ENCODE data around the gene PPP1R26. TPM values are rescaled to one million over a fixed set of nuclear protein-coding genes. Genes with fewer than 3 reads are reported as not detected.
A peak's percentile ranks its signal among the peaks of the same experiment; 100 is the strongest.
"Not testable (repeated sequence)": the region's sequence is repeated elsewhere in the genome, so short reads cannot be mapped to it uniquely, and the experiment has no call there.

PPP1R26 gene
- total RNA-seq, 1 donor from 2014 or later: 13.9 TPM

DNA sequence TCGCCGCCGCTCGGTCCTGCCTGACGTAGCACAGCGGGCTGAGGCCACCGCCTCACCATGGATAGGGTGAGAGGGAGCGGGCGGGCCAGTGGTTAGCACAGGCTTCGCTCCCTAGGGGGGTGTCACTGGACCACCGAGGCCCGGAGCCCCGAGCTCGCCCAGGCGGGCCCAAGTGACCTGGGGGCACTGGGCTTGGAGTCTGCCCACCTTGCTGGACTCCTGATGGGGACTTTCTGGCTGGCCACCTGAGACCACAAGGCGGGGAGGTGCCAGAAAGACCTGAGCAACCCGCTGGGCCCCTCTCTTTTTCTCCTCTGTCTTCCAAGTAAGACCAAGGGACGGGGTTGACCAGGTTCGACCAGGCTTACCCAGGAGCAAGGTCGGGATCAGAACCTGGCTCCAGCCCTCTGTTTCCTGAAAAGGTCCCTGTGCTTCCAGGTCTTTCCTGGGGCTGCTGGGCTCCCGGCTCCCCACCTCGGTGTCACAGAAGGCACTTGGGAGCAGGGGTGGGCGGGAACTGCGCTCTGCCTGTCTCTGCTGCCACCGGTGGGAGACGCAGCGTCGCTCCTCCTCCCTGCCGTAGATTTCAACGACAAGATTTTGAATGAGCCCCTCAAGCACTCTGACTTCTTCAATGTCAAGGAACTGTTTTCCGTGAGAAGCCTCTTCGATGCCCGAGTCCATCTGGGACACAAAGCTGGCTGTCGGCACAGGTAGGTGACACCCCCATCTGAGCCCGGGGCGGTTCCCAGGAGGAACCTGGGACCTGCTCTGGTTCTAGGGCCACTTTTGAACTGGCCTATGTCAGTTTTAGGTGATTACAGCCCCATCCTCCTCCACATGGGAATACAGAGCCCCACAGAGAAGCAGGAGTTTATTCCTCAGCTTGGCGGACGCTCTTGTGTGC is 21.9 kb downstream of the PPP1R26 start:
- DNase-seq (ENCODE audit: low spot score) (no peak), ATAC-seq (peak; percentile 21)
- intact Hi-C loops (cut with DNase I): no loop called here

DNA sequence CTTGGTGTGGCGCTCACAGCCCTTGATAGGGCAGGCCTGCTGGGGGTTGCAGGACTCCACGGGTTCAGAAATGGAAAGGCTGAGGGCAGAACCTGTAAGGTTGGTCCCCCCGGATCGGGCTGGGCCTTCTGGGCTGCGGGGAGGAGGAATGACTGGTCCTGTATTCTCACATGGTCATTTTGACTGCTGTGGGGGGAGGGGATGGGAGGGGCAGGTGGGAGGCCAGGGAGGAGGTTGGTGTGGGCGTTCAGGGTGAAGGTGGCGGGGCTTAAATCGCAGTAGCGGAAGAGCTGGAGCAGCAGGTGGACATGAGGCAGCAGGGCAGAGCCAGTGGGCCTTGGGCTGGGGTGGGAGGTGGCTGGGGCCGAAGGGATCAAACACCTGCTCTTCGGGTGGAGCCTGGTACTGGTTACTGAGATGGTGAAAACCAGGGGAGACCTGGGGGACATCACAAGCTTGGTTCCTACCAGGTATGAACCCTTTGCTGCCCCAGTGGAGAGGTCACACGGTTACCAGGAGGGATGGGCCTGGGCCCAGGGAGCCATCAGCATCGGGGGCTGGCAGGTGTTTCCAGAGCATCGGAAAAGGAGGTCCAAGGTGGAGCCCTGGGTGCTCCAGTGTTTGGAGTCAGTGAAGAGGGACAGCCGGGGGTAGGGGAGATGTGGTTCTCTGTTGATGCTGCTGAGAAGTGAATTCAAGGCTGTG is 22.7 kb downstream of the PPP1R26 start:
- DNase-seq (ENCODE audit: low spot score): no peak
- no peak for ATAC-seq
- intact Hi-C loops (cut with DNase I): no loop called here

DNA sequence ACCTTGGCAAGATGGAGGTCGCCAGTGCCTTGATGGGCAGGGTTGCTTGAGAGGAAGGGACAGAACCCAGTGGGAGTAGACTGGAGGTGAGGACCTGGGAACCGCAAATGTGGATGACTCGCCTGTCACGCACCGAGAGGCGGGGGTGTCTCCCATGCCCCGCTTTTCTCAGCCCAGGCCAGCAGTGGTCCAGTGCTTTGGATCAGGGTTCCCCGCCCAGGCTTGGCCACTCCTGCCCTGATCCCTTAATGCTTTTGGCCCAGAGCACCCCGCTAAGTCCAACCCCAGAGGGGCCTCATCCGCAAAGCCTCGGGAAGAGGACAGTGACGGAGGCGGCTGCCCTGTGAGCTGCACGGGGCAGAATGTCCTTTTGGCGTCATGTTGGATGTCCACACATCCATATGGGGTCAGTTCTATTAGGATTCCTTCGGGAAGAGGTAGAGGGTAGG is 23.3 kb downstream of the PPP1R26 start:
- intact Hi-C loops (cut with DNase I): no loop called here
- no peak for ATAC-seq
- DNase-seq (ENCODE audit: low spot score): no peak

DNA sequence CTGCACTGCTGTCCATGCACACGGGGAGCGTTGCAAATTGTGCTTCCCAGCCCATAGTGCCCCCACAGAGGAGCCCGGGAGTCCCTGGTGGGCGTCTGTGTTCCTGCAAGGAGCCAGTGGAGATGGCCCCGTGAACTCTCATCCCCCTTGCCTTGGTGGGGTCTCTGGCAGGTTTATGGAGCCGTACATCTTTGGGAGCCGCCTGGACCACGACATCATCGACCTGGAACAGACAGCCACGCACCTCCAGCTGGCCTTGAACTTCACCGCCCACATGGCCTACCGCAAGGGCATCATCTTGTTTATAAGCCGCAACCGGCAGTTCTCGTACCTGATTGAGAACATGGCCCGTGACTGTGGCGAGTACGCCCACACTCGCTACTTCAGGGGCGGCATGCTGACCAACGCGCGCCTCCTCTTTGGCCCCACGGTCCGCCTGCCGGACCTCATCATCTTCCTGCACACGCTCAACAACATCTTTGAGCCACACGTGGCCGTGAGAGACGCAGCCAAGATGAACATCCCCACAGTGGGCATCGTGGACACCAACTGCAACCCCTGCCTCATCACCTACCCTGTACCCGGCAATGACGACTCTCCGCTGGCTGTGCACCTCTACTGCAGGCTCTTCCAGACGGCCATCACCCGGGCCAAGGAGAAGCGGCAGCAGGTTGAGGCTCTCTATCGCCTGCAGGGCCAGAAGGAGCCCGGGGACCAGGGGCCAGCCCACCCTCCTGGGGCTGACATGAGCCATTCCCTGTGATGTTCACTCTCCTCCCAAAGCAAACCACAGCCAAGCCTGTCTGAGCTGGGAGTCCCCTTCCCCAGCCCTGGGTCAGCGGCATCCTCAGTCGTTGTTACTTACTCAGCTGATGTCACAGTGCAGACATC is 24.0 kb downstream of the PPP1R26 start:
- no peak for DNase-seq (ENCODE audit: low spot score)
- intact Hi-C loops (cut with DNase I): no loop called here

DNA sequence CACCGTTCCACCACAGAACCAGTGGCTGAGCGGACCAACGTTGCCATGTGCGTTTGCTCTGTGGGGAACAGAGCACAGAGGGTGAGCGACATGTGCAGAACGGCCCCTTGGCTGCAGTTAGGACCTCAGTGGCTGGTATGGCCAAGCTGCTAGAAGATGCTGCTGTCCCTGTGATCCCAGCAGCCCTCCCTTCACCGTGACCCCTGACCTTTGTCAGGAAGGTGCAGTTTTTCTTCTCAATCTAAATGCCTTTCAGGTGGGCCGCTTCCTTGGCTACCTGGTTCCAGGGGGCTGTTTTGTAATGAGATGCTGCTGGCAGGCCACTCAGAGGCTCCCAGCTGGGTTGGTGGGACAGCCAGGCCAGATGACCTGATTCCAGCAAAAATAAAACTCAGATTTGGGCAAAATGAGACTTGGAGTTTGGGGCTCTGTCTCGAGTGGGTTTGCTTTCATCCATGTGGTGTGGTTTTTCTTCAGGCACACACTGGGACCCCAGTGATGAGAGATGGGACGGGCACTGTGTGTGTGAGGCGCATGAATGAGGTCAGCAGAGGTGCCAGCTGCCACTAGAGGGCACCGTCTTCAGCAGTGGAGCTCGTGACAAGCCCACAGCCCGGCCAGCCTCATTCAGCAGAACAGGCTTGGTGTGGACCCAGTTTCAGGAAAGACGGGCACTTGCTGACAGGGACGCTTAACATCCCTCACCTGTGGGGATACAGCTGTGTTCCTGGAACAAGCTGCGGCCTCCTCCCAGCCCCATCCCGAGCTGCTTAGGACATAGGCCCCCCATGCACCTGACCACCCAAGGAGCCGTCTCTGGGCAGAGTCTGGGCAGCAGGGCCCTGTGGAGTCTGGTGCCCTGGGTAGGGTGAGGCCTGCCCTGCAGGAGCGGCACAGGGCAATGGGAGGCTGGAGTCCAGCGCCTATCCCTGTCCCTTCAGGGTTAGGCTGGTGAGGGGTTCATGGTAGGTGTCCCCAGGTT is 25.0 kb downstream of the PPP1R26 start:
- DNase-seq (ENCODE audit: low spot score) (peak; percentile 76), ATAC-seq (no peak)
- intact Hi-C loops (cut with DNase I): no loop called here

More for the DNA sequence above, 24.0 kb downstream of the PPP1R26 start:
- ATAC-seq: no peak

DNA sequence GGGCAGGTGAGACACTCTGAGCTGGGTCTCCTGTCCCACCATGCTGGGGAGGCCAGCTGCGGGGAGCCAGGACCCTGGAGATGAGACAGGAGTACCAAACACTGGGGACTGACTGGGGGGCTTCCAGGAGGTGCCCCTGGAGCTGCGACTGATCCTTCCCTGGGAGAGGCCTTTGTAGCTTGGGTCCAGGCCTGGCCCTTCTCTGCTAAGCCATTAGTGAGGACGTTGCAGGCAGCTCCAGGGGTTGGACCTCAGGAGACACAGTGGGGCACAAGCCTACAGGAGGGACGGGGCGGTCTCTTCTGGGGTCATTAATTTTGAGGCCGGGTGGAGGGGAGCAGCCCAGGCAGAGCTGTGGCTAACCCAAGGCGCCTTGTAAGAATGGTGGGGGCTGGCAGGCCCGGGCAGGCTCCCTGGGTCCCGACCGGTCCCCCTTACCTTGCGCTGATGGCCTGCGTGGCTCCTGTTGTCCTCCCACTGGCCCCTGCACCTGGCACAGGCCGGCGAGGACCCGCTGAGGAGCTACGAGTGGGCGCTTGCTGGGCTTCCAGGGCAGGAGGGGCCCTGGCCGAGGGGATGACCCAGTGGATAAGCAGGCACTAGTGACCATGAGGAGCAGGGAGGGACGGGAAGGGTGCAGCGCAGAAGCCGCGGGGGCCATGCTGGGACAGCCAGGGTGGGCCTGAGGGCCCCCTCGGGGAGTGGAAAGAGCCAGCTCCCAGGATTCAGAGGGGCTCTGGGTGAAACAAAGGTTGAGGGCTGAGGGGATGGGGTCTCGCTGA is 26.0 kb downstream of the PPP1R26 start:
- intact Hi-C loops (cut with DNase I): no loop called here
- DNase-seq (ENCODE audit: low spot score): no peak

DNA sequence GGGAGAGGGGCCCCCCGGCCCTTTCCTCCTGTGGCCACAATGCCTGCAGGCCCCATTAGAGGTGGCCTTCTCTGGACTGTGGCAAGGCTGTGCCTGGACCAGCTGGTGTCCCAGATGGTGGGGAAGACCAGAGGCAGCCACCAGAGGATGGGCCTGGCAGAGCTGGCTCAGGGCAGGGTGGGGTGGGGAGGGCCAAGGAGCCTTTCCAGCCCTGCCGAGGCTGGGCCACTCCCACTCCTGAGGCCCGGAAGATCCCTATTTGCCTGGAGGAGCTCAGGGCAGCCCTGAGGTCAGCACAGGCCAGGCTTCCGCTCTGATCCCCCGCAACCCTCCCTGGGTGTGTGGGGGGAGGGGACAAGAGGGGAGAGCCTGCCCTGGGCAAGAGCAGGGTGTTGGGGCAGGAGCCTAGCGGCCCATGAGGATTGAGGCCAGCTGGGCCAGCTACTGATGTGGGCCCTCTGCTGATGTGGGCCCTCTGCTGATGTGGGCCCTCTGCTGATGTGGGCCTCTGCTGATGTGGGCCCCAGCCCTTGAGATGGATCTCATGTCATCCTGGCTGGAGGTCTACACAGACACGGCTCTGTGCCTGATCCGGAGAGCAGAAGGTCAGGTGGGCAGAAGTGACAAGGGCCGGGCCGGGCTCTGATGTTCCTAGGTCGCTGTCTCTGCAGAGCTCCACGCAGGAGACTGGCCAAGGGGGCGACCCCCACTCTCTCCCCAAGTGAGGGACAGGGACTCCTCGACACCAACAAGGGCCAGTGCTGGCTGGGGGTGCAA is 26.9 kb downstream of the PPP1R26 start:
- intact Hi-C loops (cut with DNase I): no loop called here
- ATAC-seq: no peak
- no peak for DNase-seq (ENCODE audit: low spot score)

More for the DNA sequence above, 26.0 kb downstream of the PPP1R26 start:
- no peak for ATAC-seq

DNA sequence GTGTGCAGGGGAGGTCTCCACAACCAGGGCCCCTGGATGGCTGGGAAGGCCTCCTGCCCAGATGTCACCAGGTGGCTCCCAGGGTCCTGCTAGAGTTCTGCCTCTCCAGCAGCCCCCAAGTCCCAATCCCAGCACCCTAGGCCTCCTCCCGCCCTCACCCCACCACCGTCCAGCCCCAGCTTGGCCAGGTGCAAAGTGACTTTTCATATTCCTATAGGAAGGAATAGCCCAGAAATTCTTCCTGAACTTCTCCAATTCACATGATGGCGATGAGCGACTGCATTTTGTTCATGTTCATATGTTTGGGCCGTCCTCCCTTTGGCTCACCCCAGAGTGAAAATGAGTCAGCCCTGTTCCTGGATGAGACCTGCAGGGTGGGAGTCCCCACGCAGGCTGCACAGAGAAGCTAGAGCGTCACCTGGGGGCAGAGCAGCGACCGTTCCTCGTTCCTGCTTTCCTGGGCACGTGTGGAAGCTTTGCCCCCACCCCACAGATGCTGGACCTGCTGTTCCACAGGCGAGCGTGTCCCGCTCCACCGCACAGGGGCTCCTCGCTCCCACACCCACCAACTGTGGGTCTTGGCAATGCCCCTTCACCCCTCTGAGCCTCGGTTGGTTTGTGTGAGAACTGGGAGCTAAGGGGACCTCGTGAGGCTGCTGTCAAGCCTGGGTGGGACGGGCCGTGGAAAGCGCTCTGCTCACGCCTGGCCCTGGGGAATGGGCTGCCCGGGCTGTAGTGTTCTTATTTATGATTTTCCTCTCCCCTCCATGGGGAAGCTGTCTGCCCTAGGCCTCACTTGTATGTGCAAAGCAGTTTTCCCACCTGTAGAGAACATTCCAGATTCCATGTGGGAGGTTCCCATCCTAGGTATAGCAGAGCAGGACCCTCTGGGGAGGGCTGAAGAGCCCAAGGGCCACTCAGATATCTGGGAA is 27.8 kb downstream of the PPP1R26 start:
- ATAC-seq: no peak
- intact Hi-C loops (cut with DNase I): no loop called here
- peak; percentile 26 for DNase-seq (ENCODE audit: low spot score)

DNA sequence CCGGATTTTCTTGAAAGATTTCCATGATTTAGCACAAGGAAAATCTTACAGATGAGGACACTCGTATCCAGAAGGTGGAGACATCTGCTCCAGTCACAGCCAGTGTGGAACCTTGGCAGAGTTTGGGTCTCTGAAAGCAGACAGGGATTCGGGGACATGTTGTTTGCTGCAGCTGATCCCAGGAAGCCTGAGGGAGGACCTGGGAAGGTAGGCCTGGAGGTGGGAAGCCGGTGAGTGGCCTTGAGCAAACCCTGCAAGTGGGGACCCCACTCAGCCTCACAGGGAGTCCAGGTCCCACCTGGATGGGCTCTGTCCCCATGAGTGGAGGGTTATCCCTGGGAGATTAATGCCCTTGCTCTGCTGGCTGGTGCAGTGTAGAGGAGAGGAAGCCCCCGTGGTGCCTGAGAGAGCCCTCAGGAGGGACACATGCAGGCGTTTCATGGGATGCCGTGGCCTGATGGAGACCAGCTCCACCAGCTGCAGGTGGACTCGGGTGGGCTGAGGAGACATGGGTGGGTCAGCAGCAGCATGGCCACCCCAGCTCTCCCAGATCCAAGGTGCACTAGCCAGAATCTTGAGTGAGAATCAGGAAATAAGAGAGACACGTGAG is 28.7 kb downstream of the PPP1R26 start:
- ATAC-seq: no peak
- peak; percentile 38 for DNase-seq (ENCODE audit: low spot score)
- intact Hi-C loops (cut with DNase I): no loop called here

DNA sequence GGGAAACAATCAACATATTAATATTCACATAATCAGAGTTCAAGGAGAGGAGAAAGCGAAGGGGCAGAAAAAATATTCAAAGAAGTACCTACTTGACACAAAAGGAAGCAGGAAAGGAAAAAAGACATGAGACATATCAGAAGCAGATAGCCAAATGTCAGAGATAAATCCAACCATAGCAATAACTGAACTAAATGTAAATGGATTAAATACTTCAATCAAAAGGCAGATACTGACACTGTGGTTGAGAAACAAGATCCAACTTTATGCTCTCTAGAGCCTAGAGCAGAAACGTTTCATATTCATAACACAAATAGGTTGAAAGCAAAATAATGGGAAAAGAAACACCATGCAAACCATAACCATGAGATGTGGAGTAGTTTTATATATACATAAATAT is 29.9 kb downstream of the PPP1R26 start:
- intact Hi-C loops (cut with DNase I): no loop called here
- ATAC-seq: no peak
- no peak for DNase-seq (ENCODE audit: low spot score)

DNA sequence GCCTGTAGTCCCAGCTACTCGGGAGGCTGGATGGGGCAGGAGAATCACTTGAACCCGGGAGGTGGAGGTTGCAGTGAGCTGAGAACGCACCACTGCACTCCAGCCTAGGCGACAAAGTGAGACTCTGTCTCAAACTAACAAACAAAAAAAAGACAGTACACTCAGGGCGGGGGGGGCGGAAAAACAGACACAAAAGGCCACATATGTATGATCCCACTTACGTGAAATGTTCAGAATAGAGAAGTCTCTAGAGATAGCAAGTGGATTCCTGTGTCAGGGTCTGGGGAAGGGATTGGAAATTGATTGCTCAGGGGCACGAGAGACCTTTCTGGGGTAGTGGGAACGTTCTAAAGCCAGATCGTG is 32.6 kb downstream of the PPP1R26 start:
- peak; percentile 23 for DNase-seq (ENCODE audit: low spot score)
- intact Hi-C loops (cut with DNase I): no loop called here
- ATAC-seq: no peak

DNA sequence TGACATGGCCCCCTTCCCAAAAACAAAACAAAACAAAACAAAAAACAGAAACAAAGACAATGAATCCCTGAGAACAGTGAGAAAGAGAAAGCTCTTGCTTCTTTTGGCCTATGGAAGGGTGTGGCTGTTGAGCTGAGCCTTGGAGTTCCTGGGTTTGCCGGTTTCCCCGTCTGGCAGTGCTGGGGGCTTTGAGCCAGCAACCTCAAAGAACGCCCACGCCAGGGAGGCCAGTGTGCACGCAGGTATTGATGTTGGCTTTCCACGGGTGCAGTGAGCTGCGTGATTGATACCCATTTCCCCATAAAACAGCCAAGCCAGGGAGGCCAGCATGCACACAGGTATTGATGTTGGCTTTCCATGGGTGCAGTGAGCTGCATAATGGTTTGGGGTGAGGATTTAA is 33.3 kb downstream of the PPP1R26 start:
- DNase-seq (ENCODE audit: low spot score) (peak; percentile 52), ATAC-seq (no peak)
- intact Hi-C loops (cut with DNase I): no loop called here

DNA sequence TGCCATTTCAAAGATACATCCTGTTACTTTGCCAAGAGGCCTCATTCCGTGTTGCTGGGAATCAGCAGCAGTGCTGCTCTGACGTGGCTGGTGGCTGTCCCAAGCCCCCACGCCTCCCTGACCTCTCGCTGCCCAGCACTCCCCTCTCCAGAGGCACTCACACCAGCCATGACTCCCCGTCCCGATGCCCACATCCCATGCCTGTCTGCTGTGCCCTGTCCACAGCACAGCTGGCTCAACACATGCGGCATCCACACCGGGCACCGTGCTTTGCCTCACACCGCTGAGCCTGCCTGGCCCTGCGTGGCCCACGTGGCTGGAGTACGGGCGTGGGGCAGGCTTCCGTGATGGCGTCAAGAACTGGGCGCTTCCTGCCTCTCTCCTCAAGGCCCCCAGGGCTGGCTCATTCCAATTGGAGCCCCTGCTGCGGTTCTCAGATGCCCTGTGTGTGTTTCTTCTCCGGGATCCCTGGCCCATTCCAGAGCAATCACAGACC is 33.8 kb downstream of the PPP1R26 start:
- intact Hi-C loops (cut with DNase I): no loop called here
- ATAC-seq (no peak), DNase-seq (ENCODE audit: low spot score) (peak; percentile 37)

DNA sequence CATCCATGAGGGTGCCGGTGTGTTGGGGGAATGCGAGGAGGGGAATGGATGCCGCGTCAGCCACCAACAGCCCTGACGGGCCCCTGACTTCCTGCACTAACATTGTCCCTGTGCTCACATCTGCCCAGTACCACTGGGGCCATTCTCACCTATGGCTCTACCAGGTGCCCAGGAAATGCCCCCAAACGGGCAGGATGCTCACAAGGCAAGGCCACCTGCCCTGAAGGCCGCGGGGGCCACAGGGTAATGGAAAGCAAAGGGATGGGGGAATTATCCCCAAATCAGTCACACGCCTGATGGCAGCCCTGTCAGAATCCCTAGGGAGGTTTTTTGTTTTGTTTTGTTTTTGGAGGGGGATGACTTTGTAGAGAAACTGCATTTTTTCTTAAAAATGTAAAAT is 34.3 kb downstream of the PPP1R26 start:
- DNase-seq (ENCODE audit: low spot score); ATAC-seq; intact Hi-C loops (cut with DNase I): not testable (repeated sequence)

Measured in sciatic nerve (tissue), 2 donors.